ENCODE results near the gene GAS2.
A peak's percentile ranks its signal among the peaks of the same experiment; 100 is the strongest.

DNA sequence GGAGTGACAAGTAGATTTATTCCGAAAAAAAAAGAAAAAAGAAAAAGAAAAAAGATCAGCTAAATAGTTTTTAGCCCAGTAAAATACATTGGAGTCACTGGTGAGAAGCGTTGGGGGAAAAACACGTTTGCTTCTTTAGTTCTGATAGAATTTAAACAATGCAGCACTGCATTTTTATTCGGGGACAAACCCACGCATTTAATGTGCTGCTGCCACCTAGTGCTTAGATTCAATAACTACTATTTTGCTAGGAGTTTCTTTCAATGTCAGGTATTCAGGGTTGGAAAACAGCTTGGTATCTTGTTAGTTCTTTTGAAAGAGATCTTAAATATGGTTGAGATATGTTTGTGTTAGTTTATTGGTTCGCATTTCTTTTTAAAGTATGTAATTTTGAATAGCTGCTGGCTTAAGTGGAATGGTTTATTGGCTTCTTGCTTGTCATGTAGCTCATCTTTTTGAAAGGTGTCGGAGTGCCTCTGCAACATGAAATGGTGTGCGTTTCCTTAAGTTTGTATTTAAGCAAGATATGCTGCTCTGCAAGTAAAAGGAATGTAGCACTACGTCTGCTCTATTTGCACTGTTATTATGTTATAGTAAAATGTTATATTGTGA is 121.2 kb downstream of the GAS2 start:
- TF ChIP-seq, protein P1, sequence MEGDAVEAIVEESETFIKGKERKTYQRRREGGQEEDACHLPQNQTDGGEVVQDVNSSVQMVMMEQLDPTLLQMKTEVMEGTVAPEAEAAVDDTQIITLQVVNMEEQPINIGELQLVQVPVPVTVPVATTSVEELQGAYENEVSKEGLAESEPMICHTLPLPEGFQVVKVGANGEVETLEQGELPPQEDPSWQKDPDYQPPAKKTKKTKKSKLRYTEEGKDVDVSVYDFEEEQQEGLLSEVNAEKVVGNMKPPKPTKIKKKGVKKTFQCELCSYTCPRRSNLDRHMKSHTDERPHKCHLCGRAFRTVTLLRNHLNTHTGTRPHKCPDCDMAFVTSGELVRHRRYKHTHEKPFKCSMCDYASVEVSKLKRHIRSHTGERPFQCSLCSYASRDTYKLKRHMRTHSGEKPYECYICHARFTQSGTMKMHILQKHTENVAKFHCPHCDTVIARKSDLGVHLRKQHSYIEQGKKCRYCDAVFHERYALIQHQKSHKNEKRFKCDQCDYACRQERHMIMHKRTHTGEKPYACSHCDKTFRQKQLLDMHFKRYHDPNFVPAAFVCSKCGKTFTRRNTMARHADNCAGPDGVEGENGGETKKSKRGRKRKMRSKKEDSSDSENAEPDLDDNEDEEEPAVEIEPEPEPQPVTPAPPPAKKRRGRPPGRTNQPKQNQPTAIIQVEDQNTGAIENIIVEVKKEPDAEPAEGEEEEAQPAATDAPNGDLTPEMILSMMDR (conservative IDR thresholded peaks at IDR 0.05 in 1 of 2, IDR thresholded peaks at IDR 0.05 in 1 of 2; ENCODE audit: extremely low read depth in 1 of 2, insufficient read depth in 1 of 2, low read depth in 1 of 2, low read length in 2 of 2): peak; percentile 58 to 67
- TF ChIP-seq EZH2 (IDR thresholded peaks at IDR 0.05; ENCODE audit: borderline replicate concordance, low read length): no peak

Data from mammary epithelial cell (primary cell).